C1 segment of cervical spinal cord (tissue), 14 donors: Measurements from ENCODE around the gene TBCA.
"Not testable (repeated sequence)": the region's sequence is repeated elsewhere in the genome, so short reads cannot be mapped to it uniquely, and the experiment has no call there.

Experiments used
- DNase-seq, 14 donors: peaks; one replicate each; lab custom pipeline; 2025; lab: John Stamatoyannopoulos, UW

TBCA gene

DNA sequence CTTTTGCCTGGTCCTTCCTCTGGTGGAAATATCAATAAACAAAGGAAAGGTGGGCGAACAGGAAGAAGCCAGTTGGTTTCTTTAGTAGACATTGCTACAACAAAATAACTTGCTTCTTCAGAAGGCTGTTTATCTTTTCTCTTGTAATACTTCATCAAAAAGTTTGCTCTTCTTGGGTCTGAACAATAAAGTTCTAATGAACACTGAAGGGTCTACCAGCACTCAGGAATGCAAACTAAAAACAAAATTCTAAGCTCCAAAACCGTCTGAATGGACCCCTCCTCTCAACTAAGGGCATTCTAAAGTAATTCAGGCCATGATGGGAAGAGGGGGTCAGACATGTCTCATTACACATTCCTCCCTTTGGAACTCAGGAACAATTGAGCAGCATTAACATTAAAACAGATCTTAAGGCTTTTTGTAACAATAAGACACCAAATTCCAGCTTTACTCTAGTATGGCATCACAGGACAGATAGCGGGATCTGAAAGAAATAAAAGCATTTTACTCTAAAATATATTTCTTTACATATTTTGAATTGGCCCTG, 2.3 kb downstream of the TBCA start:
- DNase-seq, result no peak

DNA sequence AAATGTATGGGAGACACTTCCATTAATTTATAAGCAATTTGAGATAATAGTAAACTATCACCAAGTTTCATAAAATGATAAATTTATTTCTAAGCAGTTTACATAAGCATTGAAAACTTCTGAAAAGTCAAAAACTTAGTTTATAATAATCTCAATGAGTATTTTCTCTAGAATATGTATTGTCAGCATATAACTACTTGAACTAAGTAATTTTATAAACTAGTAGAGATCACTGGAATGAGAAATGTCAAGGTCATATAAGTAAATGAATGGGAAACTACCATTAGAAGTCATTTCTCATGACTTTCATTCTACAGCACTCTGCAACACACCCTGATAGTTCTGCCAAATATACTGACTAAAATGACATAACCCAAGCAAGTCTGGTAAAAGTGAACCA, 3.4 kb downstream of the TBCA start:
- no peak for DNase-seq

DNA sequence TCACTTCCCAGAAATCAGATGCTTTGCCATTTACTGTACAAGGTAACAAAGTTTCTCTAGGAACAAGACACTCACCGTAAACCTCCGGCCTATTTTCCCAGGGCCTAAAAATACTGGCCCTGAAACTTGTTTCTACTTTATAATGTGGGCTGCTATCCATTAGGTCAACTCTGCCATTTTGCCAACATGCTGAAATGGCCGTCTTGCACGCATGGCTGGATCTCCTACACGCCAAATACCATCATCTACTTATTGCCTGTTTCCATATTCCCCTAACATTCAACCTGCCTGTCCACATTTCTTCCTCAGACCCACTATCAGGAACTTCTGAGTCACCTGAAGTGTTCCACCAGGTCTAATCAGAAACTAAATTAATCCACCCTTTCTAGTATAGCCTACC, 4.7 kb downstream of the TBCA start:
- DNase-seq, result no peak

DNA sequence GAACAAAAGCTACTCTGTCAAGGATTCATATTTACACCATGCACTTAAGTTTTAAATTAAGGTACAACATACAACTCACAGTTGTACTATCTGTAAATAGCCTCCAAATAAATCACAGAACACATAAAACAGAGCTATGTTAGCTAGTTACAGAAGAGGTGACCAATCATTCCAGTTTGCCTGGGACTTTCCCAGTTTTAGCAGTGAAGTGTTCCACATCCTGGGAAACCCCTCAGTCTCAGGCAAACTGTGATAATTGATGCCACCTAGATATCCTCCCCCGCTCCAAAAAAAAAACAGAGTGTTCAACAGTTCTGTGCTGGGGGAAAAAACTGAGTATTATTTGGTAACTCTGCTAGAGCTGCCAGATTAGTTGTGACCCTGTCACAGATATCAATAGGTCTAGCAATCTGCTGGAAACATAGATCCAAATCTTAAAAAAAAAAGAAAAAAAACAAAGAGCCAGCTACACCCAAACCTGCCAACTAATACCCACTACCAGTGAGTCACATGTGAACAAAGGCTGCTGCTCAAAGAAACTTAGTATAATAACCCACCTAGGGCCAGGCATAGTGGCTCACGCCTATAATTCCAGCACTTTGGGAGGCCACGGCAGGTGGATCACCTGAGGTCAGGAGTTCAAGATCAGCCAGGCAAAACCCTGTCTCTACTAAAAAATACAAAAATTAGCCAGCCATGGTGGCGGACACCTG, 5.7 kb downstream of the TBCA start:
- no peak for DNase-seq

DNA sequence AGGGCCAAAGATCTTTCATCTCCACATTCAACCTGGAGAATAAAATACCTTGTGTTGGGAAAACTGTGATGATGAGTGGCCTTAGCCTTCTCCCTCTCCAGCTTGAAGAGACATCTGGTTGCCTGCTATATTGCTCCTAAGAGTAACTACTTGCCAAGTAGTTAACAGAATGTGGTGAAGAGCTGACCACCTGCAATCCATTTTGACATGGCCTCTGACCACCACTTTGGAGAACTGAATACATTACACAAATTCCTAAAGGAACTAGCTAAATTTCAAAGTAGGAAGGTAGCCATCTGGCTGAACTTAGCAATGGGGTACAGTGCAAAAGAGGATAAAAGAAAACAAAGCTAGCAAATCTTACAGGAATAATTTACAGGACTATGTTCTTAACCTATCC, 7.2 kb downstream of the TBCA start:
- DNase-seq, result no peak

DNA sequence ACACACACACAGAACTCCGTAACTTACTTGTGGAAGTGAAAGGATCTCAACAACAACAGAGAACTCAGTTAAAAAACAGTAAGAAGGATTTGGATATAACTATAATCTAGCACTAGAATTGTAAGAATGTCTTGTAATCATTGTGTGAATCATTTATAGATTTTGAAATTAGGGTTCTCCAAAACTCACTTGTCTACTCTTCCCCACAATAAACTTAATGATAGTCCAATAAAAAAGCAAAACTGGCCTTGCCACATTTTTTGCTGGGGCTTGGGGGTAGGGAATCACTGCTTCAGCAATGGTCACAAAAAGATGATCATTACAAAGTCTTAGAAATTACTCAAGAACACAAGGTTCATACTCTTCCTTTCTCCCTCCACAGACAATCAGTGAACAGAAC, 8.8 kb downstream of the TBCA start:
- DNase-seq, result no peak

DNA sequence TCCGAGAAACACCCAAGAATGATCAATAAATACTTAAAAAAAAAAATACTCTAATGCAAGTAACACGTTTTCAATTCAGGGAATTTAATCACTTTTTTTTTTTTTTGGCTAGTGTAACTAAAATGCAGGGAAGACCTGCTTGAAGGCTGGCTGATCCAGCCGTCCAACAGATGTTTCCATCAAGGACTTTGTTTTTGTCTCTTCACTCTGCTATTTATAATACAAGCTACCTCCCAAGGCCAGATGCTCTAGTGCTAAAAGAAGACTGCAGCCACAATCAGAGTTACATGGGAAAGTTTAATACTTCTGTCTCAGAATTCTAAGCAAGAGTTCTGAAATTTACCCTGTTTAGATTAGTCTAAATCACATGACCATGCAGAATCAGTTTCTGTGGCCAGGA, 14.5 kb downstream of the TBCA start:
- DNase-seq, result no peak

DNA sequence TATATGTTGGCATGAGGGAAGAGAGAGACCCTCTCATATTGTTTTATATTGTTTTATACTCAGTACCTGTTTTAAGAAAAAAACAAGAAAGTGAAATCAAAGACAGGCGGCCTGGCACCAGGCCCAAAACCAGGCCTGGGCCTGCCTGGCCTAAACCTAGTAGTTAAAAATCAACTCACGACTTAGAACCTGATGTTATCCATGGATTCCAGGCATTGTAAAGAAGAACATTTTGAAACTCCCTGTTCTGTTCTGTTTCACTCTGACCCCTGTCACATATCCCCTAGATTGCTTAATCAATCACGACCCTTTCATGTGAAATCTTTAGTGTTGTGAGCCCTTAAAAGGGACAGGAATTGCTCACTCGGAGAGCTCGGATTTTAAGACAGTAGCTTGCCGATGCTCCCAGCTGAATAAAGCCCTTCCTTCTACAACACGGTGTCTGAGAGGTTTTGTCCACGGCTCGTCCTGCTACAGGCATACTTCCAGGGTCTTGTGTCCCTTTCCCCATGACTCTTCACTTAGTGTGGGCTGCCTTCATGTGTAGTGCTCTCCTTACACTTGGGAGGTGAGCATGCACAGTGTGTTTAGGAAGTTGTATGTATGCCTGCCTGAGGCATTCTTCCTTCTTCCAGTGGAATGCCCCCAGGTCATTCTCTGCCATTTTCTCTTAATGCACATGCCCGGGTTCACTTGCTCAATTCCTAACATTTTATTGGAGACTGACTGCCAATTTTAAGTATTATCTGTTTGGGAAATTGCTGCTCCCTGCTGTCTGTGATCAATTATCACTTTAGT, 17.8 kb downstream of the TBCA start:
- DNase-seq, result no peak

DNA sequence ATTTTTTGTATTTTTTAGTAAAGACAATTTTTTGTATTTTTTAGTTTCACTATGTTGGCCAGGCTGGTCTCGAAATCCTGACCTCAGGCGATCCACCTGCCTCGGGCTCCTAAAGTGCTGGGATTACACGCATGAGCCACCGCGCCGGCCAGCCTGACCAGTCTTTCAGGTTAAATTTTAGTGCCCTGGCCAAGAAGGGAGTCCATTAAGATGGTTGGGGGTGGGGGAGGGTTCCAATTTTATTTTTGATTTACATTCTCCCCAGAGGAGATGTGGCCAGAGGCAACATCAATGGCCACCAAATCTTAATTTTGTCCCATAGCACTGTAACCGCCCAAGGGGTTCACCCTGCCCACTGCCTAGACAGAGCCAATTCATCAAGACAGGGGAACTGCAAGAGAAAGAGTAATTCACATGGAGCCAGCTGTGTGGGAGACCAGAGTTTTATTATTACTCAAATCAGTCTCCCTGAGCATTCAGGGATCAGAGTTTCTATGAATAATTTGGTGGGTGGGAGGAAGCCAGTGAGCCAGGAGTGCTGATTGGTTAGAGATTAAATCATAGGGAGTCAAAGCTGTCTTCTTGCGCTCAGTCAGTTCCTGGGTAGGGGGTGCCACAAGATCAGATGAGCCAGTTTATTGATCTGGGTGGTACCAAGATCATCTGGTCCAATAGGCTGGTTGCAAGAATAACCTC, 24.7 kb downstream of the TBCA start:
- no peak for DNase-seq

DNA sequence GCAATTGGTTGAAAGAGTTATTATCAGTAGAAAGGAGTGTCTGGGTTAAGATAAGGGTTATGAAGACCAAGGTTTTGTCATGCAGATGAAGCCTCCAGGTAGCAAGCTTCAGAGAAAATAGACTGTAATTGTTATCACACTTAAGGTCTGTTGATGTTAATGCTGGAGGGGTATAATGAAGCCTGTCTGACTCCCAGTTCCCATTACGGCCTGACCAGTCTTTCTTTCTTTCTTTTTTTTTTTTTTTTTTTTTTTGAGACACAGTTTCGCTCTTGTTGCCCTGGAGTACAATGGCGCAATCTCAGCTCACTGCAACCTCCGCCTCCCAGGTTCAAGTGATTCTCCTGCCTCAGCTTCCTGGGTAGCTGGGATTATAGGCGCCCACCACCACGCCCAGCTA, 25.2 kb downstream of the TBCA start:
- DNase-seq, result not testable (repeated sequence)

DNA sequence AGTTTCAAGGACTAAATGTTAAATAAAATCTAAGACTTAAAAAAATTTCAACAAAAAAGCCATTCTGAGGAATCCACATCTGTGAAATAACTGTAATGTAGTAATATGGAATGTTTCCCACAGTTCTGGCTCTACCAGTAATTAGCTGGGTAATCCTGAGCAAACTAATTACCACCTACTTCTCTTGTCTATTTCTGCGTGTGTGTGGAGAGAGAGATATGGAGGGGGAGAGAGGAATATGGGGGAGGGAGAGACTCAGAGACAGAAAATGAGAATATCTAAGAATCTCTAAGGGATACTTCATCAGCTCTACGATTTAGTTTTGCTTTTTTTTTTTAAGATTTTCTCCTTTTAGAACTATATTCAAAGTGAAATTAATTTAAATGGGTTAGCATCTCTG, 28.0 kb downstream of the TBCA start:
- DNase-seq, result no peak

DNA sequence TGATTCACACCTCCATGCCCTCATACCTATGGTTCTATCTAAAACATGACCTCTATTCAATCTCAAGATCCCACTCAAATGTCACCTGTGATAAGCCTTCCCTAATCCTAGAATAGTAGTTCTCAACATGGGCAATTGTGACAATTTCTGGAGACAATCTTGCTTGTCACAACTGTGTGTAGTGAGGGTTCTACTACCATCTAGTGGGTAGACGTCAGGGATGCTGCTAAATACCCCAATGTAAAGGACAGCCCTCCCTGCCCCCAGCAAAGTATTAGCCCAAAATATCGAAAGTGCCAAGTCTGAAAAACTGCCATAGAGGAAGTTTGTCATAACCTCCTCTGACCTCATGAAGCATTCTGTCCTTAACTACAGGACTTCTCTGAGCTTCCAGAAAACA, 32.0 kb downstream of the TBCA start:
- no peak for DNase-seq

DNA sequence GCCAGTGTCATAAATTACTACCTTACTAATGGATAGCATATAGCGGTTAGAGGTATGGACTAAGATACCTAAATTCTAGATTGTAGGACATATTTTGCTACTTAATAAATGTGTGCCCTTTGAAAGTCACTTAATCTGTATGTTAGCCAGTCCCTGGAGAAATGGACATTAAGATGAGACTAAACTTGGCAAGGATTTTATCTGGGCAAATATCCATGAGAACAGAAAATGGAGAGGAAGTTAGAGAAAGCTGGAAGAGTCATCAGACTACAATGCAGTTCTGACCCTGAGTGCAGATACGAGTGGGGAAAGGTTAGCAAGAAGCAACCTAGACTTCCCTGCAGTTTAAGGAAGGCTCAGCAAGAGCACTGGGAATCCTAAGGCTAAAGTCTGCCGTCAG, 33.0 kb downstream of the TBCA start:
- DNase-seq, result no peak

DNA sequence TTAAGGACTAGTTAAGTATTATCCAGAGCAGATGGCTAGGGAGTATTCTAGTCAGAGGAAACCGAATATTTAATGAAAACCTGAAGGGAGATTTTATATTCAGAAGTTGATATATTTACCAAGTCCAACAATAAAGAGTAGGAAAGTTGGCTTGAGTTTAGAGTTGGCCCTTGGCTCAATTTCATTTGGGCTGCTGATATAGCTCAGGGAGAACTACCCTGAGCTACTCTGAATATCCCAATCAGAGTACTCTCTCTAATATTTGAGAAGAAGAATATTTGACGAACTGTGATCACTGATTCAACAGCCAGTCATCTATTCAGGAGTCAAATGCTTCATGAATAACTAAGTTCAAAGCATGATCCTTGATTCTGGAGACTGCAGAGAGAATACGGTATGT, 34.5 kb downstream of the TBCA start:
- DNase-seq, result no peak

DNA sequence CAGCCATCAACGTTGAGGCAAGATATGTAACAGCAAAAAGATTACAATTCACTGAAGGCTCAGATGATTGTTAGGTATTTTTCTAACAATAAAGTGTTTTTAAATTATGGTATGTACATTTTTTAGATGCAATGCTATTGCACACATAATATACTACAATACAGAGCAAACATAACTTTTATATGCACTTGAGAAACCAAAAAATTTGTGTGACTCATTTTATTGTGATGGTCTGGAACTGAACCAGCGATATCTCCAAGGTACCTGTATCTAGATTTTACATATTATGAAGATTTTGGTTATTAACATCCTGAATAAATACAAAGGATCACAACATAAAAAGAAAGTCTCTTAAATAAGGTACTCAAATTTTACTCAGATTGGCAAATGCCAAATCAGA, 41.3 kb downstream of the TBCA start:
- DNase-seq, result no peak

DNA sequence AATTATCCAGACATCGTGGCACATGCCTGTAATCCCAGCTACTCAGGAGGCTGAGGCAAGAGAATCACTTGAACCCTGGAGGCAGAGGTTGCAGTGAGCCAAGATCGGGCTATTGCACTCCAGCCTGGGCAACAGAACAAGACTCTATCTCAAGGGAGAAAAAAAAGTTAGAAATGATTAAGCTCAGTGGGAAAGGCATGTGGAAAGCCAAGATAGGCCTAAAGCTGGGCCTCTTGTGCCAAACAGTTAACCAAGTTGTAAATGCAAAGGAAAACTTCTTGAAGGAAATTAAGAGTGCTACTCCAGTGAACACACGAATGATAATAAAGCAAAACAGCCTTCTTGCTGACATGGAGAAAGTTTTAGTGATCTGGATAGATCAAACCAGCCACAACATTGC, 43.0 kb downstream of the TBCA start:
- DNase-seq, result no peak

DNA sequence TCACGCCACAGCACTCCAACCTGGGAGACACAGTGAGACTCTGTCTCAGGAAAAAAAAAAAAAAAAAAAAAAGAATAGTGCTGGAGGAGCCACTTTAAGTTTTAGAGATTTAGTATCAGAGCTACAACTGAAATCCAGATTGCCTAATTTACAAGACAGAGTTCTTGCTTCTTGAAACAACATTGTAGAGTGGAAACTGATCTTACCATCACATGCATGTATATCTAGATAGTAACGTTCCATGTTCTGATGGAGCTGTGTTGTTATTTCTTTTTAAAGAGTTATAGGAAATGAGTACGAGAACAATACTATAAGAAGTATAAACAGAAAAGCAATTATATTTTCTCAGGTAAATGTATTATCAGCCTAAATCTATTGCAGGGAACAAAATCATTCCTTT, 48.9 kb downstream of the TBCA start:
- no peak for DNase-seq

DNA sequence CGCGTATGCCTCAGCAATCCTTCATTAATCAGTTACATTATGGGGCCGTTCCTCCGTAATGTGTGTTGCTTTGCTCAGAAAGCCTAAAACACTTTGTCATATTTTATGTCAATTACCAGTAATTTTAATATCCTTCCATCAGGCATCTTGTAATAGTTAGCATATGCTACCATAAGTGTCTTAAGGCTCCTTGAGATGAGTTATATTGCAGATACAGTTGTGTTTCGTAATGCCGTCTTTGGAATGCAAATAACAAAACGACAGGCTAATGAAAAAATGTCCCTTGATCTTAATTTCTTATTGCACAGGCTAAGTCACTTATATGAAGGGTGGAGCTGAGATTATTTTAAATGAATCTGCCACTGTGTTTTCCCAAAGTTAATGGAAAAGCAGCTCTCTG, 50.5 kb downstream of the TBCA start:
- DNase-seq, result no peak

DNA sequence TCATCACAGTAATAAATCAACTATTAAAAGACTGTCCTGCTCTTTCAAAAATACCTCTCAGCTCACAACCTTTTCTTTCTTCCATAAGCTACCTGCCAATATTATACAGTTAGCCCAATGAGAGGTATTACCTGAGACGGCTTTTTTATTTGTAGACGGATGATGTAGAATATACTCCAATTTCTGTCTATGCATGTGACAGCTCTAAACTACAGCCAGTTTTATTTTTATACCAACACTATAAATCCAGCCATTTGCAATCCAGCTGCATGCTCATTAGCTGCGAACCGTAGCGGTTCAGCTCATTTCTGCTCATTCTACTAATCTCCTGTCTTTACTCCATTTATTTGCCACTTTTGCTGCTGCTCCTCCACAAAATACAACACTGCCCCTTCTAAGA, 51.2 kb downstream of the TBCA start:
- DNase-seq, result no peak

DNA sequence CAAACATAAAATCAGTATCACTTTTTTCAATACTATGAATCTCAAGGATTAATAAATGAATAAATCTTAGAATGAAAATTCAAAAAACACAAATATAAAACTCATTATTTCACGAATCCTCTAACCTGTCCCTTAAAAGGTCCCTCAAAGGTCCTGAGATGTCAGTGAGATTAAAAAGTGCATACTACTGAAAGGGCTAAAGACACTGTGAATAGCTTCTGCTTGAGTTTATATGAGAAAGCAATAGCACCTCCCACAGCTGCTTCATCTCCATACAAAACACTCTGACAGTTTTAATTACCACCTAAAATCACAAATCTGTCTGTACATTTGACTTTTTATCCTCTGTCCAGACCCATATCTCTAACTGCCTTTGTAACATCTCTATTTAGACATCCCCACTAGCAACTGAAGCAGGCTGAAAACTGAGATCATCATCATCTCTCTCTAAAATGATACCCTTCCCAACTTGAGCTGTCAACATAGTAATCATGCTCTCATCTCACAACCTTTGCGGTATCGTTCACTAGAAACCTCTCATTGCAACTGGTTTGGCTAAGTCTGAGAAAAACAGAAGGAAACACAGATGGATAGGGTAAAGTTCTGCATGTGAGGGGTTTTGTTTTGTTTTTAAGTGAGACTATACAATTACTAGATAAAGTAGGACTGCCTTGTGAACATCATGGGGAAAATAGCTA, 56.3 kb downstream of the TBCA start:
- DNase-seq, result no peak

DNA sequence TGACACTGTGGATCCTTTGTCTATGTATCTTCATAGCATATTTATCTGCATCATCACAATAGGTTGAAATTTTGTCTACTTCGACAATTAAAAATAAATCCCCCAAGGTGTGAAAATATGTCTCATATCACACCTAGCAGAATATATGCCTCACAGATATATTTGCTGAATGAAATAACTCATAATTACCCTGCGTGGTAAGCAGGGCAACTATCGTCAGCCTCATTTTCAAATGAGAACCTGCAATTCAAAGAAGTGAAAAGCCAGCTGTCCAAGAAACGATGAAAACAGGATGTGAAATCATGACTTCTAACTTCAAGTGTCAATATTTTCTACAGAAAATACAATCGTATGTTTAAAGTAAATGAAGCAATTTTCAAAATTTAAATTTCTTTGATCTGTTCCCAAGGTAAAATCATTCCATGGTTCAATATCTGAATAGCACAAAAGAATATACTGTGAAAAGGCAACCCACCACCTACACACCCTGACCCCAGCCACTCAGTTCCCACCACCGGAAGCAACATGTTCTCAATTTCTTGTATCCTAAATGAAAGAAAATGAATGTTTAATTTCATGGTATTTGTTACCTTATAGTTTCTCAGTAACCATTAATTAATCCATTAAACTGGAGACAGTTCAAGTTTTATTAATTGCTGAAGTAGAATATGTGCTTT, 57.1 kb downstream of the TBCA start:
- no peak for DNase-seq
